Measurements from ENCODE around the gene SULT1A2. TPM values are rescaled to one million over a fixed set of nuclear protein-coding genes. Genes with fewer than 3 reads are reported as not detected.
A peak's percentile ranks its signal among the peaks of the same experiment; 100 is the strongest.
"Not testable (repeated sequence)": the region's sequence is repeated elsewhere in the genome, so short reads cannot be mapped to it uniquely, and the experiment has no call there.

The SULT1A2 gene
- polyA plus RNA-seq, 5 donors: 2.7 to 4.0 (median 3.7) TPM

- DNase-seq: peak; percentile 37 to 68
These were observed 13.1 kb upstream of the SULT1A2 start, which contains the start of gene SULT1A1 for GRCh38 chr16:28609631-28610594. SULT1A1 (minus strand) TSS chr16:28610044; CDS start chr16:28608855, 1,189 bp downstream.

GRCh38 chr16:28608867-28609596 is 12.2 kb upstream of the SULT1A2 start:
- not testable (repeated sequence) for DNase-seq

GRCh38 chr16:28608496-28608808 is 11.6 kb upstream of the SULT1A2 start:
- not testable (repeated sequence) for DNase-seq

GRCh38 chr16:28607681-28608495 is 11.0 kb upstream of the SULT1A2 start:
- DNase-seq: not testable (repeated sequence)

GRCh38 chr16:28607116-28607623 is 10.3 kb upstream of the SULT1A2 start:
- DNase-seq: no peak

GRCh38 chr16:28606291-28607115 is 9.7 kb upstream of the SULT1A2 start:
- no peak for DNase-seq

GRCh38 chr16:28604186-28604565 is 7.3 kb upstream of the SULT1A2 start:
- DNase-seq: no peak

- no peak for DNase-seq
These were observed 6.7 kb upstream of the SULT1A2 start for GRCh38 chr16:28603381-28604185.

- DNase-seq: no peak
These were observed 5.7 kb upstream of the SULT1A2 start for GRCh38 chr16:28602529-28602928.

- not testable (repeated sequence) for DNase-seq
These were observed 5.2 kb upstream of the SULT1A2 start for GRCh38 chr16:28602062-28602461.

- DNase-seq: not testable (repeated sequence)
These were observed 4.7 kb upstream of the SULT1A2 start for GRCh38 chr16:28601589-28601988.

GRCh38 chr16:28600965-28601364 is 4.1 kb upstream of the SULT1A2 start:
- not testable (repeated sequence) for DNase-seq

GRCh38 chr16:28599377-28600285 is 2.8 kb upstream of the SULT1A2 start:
- DNase-seq: not testable (repeated sequence)

GRCh38 chr16:28597692-28598261 is 927 bp upstream of the SULT1A2 start:
- peak in 1 of 2 donors; percentile 33 for DNase-seq

GRCh38 chr16:28596115-28596630 is 677 bp downstream of the SULT1A2 start:
- DNase-seq: no peak

GRCh38 chr16:28595451-28595850 is 1.4 kb downstream of the SULT1A2 start:
- not testable (repeated sequence) for DNase-seq

GRCh38 chr16:28592979-28593553 is 3.8 kb downstream of the SULT1A2 start:
- DNase-seq: no peak

- DNase-seq: no peak
These were observed 4.3 kb downstream of the SULT1A2 start for GRCh38 chr16:28592511-28592910.
